Cerebellar nuclear complex (tissue), 1 donor: ENCODE data around the gene SLC30A7.
"Not testable (repeated sequence)": the region's sequence is repeated elsewhere in the genome, so short reads cannot be mapped to it uniquely, and the experiment has no call there.

Experiments used
- DNase-seq, 2 experiments: peaks; one replicate each; lab custom pipeline; 2025; lab: John Stamatoyannopoulos, UW

Gene SLC30A7

DNA sequence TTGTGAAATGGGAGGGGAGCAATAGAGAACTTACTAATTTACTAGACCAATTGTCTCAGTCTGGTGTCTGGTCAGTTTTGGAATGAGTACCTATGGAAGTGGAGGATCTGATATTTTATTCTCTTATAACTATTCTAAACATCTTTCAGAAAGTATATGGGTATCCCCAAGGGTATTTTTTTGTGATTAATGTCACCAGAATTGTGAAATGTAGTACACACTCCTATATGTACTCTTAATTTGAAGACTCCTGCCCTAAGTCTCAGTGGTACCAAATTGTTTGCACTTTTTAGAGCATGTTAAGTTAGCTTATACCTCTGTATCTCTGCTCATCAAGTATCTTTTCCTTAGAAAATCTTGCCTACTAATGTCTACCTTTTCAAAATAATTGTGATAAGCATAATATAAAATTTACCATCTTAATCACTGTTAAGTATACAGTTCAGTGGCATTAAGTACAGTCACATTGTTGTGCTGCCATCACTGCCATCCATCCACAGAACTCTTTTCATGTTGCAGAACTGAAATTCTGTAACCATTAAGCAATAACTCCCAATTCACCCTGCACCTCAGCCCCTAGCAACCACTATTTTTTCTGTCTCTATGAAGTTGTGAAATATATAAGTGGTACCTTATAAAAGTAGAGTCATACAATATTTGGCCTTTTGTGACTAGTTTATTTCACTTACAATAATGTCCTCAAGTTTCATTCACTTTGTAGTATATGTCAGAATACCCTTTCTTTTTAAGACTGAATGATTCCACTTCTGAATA, 40.5 kb downstream of the SLC30A7 start:
- DNase-seq: no peak

GRCh38 chr1:100941098-100941527, 45.2 kb downstream of the SLC30A7 start:
- no peak for DNase-seq

DNA sequence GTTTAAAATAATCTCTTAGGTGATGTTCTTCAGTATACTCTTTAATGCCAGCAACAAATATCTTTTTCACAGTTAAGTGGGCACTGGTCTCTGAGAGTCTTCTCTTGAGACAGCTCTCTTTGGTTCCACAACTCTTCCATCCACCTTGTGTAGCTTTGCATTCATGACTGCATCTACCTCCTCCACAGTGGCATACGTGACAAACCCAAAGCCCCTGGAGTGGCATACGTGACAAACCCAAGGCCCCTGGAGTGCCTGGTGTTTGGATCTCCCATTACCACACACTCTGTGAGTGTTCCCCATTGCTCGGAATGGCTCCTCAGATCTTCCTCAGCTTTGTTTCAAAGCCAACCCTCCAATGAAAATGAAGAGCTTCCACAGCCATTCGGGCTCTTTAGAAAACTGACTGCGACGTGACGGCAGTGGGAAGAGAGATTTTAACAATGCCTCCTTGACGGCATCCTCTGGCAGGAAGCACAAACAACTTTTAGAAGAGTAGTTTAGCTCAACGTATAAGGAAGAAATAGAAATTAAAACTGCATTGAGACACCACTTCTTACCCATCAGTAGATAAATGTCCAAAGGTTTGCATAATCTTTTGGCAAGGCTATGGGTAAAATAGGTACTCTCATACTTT, 45.8 kb downstream of the SLC30A7 start:
- no peak for DNase-seq

GRCh38 chr1:100942304-100943046, 46.6 kb downstream of the SLC30A7 start:
- DNase-seq: no peak

DNA sequence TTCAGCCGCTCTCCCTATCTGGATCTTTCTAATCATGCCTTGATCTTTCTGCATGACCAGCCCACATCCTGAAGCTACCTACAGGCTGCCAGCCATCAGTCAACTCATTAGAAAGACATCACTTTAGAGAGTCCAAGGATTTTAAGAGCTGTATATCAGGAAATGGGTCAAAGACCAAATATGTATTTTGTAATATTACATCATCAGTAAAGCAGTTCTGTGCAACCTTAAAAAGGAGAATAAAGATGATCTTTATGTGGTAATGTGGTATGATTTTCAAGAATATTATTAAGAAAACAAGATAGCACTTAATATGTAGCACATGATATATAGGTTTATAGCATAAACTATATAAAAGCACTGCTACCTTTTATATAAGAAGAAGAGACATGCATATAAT, 47.6 kb downstream of the SLC30A7 start:
- DNase-seq: no peak

DNA sequence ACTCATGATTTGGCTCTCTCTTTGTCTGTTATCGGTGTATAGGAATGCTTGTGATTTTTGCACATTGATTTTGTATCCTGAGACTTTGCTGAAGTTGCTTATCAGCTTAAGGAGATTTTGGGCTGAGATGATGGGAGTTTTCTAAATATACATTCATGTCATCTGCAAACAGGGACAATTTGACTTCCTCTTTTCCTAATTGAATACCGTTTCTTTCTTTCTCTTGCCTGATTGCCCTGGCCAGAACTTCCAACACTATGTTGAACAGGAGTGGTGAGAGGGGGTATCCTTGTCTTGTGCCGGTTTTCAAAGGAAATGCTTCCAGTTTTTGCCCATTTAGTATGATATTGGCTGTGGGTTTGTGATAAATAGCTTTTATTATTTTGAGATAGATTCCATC, 50.2 kb downstream of the SLC30A7 start:
- not testable (repeated sequence) for DNase-seq

DNA sequence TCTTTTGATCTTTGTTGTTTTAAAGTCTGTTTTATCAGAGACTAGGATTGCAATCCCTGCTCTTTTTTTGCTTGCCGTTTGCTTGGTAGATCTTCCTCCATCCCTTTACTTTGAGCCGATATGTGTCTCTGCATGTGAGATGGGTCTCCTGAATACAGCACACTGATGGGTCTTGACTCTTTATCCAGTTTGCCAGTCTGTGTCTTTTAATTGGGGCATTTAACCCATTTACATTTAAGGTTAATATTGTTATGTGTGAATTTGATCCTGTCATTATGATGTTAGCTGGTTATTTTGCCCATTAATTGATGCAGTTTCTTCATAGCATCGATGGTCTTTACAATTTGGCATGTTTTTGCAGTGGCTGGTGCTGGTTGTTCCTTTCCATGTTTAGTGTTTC, 51.9 kb downstream of the SLC30A7 start:
- not testable (repeated sequence) for DNase-seq

- DNase-seq: not testable (repeated sequence)
These were observed 53.0 kb downstream of the SLC30A7 start for GRCh38 chr1:100948721-100949405.

DNA sequence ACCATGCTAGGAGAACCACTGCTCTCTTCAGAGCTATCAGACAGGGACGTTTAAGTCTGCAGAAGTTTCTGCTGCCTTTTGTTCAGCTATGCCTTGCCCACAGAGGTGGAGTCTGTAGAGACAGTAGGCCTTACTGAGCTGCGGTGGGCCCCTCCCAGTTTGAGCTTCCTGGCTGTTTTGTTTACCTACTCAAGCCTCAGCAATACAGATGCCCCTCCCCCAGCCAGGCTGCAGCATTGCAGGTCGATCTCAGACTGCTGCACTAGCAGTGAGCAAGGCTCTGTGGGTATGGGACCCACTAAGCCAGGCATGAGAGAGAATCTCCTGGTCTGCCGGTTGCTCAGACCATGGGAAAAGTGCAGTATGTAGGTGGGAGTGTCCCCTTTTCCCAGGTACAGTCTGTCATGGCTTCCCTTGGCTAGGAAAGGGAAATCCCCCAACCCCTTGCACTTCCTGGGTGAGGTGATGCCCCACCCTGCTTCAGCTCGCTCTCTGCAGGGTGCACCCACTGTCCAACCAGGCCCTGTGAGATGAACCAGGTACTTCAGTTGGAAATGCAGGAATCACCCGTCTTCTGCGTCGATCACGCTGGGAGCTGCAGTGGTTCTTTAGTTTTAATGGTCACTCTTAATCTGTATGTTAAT, 53.7 kb downstream of the SLC30A7 start:
- DNase-seq: not testable (repeated sequence)

- DNase-seq: no peak
These were observed 54.4 kb downstream of the SLC30A7 start for GRCh38 chr1:100950337-100950736.

DNA sequence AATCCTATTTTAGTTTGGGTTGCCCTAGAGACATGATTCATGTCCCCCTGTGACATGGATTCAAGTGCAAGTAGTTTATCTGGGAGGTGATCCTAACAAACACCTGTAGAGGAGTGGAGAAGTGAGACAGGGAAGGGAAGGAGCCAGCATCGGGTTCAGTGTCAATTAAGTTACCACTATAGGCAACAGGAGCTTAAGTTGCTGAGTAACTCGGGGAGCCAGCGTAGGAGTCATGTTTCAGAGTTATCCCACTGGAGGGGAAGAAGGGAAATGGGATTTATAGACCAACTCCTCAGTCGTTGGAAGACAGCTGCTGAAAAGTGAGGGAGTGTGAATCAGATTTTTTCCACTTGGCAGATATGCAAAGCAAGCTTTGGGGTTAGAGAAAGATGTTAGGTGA, 54.9 kb downstream of the SLC30A7 start:
- no peak for DNase-seq

- no peak for DNase-seq
These were observed 56.3 kb downstream of the SLC30A7 start for GRCh38 chr1:100952104-100952745.

DNA sequence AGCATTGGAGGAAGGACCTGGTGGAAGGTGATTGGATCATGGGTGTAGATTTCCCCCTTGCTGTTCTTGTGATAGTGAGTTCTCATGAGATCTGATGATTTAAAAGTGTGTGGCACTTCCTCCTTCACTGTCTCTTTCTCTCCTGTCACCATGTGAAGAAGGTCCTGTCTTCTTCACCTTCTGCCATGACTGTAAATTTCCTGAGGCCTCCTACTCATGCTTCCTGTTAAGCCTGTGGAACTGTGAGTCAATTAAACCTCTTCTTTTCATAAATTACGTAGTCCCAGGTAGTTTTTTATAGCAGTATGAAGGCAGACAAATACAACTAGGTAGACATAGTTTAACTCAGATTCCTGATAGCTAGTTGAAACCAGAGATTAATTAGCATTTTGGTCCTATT, 57.1 kb downstream of the SLC30A7 start:
- not testable (repeated sequence) for DNase-seq

DNA sequence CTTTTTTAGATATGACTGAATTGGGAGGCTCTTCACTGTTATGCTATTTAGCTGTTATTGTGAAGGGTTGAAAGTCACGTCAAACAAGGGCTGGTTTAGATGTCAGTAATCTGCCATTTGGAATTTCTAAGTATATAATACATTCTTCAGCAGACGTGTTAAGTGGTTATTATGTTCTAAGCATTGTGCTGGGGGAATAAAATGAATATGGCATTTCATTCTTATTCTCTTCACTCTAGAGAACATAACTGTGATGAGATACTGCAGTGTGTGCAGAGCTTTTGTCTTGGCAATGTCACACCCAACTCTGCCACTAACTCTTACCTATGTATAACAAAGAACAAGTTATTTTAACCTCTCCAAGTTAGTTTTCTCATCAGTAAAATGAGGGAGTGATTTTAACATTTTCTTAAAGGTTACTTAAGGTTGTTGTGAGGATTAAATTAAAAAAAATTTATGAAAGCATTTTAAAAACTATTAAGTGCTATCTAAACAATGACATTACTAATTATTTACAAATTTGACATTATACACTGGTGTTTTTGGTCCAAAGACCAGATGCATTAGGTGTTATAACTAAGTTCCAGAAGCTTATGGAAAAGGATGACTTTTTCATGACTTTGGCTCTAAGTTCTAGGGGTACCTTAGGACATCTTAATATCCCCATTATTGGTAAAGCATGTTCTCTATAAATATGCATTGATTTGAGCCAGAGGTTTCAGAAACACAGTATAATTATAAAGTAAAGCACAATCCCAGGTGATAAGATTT, 58.3 kb downstream of the SLC30A7 start:
- DNase-seq: no peak

DNA sequence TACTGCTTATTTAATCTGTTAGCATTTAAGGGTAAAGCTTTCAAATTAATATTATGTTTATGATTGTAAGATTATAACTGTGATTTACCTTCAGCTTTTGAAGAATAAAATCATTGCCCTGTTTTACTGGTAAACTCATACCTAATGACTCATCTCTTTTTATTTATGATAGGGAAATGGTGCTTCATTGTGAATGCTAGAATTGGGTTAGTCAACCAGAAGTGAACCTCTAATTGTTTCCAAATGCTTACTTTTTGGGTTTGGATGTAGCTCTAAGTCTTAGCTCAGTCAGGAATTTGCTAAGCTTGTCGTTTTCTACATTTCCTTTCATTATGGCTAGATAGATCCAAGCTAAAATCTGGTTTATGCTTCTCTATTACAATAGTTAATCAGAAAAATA, 59.4 kb downstream of the SLC30A7 start:
- no peak for DNase-seq

- DNase-seq: no peak
These were observed 63.7 kb downstream of the SLC30A7 start for GRCh38 chr1:100959502-100960060.

- no peak for DNase-seq
These were observed 64.2 kb downstream of the SLC30A7 start for GRCh38 chr1:100960098-100960497.

DNA sequence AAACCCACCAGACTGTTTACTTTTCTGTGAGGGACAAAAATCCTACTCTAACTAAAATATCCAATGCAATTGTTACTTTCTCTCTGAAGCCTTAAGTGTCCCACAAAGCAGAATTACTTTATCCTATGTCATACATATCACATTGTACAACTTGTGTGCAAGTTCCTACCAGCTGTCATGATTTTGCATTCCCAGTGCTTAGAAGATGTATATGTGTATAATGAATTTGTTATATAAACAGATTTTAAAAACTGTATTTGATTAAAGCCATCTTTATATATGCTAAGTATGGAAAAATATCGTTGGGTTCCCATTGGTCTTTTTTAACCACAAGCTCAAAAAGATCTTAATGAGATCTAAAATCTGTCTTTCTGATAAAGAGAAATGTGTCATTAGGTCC, 72.7 kb downstream of the SLC30A7 start:
- no peak for DNase-seq

- no peak for DNase-seq
These were observed 73.4 kb downstream of the SLC30A7 start for GRCh38 chr1:100969327-100969726.

DNA sequence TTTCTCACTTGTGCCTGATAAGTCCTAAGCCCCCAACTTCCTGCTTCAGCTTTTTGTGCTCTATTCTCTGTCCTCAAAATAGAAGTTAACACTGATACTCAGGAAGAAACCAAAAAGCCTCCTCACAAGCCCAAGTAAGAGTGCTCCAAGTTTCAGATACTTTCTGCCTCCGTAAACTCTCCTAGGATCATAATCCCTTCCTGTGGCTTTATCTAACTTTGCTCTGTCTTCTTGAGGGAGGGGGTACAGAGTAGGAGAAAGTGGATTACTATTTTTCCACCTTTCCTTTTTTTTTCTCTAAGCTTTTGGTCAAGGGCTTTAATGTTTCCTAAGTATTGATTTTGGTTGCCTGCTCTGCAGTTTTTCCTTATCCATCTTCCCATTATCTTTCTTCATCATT, 75.1 kb downstream of the SLC30A7 start:
- no peak for DNase-seq
